Activated naive CD8-positive, alpha-beta T cell (primary cell): ENCODE results near the gene DNAJC28.
"Not testable (repeated sequence)": the region's sequence is repeated elsewhere in the genome, so short reads cannot be mapped to it uniquely, and the experiment has no call there.

Source experiments
- H3K27ac Mint-ChIP-seq: one replicate; pipeline ENCODE4 v1.8.0; 2021; ENCODE audit warnings: mixed read lengths
- H3K27me3 Mint-ChIP-seq: one replicate; pipeline ENCODE4 v1.8.0; 2021; ENCODE audit warnings: mixed read lengths
- H3K36me3 Mint-ChIP-seq: one replicate; pipeline ENCODE4 v1.8.0; 2021; ENCODE audit warnings: mixed read lengths
- H3K4me1 Mint-ChIP-seq: one replicate; pipeline ENCODE4 v1.8.0; 2021; ENCODE audit warnings: low read depth, mixed read lengths
- H3K4me3 Mint-ChIP-seq: one replicate; pipeline ENCODE4 v1.8.0; 2021; ENCODE audit warnings: mild to moderate bottlenecking, mixed read lengths
- H3K9me3 Mint-ChIP-seq: one replicate; pipeline ENCODE4 v1.8.0; 2021; ENCODE audit warnings: low read depth, mixed read lengths

Gene DNAJC28

DNA sequence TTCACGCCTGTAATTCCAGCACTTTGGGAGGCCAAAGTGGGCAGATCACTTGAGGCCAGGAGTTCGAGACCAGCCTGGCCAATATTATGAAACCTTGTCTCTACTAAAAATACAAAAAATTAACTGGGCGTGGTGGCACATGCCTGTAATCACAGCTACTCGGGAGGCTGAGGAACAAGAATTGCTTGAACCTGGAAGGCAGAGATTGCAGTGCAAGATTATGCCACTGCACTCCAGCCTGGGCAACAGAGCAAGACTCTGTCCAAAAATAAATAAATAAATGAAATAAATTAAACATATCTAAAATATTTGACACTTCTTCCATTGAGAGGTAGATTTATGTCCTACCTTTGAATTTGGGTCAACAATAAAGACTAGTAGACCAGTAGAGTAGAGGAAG, 22.3 kb downstream of the DNAJC28 start:
- peaks cover 16% of the 10 kb centered on the region for H3K4me1 Mint-ChIP-seq
- H3K27me3 Mint-ChIP-seq, H3K36me3 Mint-ChIP-seq, H3K4me3 Mint-ChIP-seq, H3K9me3 Mint-ChIP-seq, H3K27ac Mint-ChIP-seq: not testable (repeated sequence)

- no peaks in the 10 kb centered on the region for H3K27me3 Mint-ChIP-seq
- no peaks in the 10 kb centered on the region for H3K9me3 Mint-ChIP-seq
- peaks cover 3% of the 10 kb centered on the region for H3K36me3 Mint-ChIP-seq
- H3K4me3 Mint-ChIP-seq: no peak overlapping the region
- no peaks in the 10 kb centered on the region for H3K4me1 Mint-ChIP-seq
- H3K27ac Mint-ChIP-seq: no peak overlapping the region
These were observed 29.8 kb downstream of the DNAJC28 start for GRCh38 chr21:33461538-33462250.

- no peak overlapping the region for H3K4me3 Mint-ChIP-seq
- no peaks in the 10 kb centered on the region for H3K4me1 Mint-ChIP-seq
- H3K27ac Mint-ChIP-seq: no peak overlapping the region
- no peaks in the 10 kb centered on the region for H3K27me3 Mint-ChIP-seq
- H3K9me3 Mint-ChIP-seq: no peaks in the 10 kb centered on the region
- peaks cover 3% of the 10 kb centered on the region for H3K36me3 Mint-ChIP-seq
These were observed 32.7 kb downstream of the DNAJC28 start for GRCh38 chr21:33458861-33459260.

- Mint-ChIP-seq H3K36me3 (peaks cover 3% of the 10 kb centered on the region), H3K9me3 (no peaks in the 10 kb centered on the region), H3K27ac (no peak overlapping the region), H3K4me1 (no peaks in the 10 kb centered on the region), H3K27me3 (no peaks in the 10 kb centered on the region), H3K4me3 (no peak overlapping the region)
These were observed 35.6 kb downstream of the DNAJC28 start for GRCh38 chr21:33455686-33456446.

DNA sequence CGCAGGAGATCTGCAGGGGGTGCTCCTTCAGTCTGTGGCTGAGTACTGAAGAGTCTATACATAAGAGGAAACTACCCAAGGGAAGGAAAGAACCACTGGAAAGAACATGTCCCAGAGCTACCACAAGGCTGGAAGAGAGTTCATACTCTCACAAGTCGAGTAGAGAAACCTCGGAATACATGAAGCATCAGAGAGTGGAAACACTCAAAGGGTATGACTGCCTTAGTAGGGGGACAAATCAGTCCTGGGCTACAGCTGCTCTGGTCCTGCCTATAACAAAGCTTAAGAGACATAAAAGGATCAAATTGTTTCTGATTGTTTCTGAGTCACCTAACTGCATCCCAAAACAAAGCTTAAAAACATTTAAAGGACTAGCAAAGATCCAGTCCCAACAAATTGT, 39.2 kb downstream of the DNAJC28 start:
- H3K9me3 Mint-ChIP-seq: no peaks in the 10 kb centered on the region
- no peak overlapping the region for H3K4me3 Mint-ChIP-seq
- H3K27ac Mint-ChIP-seq: no peak overlapping the region
- H3K36me3 Mint-ChIP-seq: peaks cover 2% of the 10 kb centered on the region
- no peaks in the 10 kb centered on the region for H3K4me1 Mint-ChIP-seq
- no peaks in the 10 kb centered on the region for H3K27me3 Mint-ChIP-seq

- Mint-ChIP-seq H3K9me3 (no peaks in the 10 kb centered on the region), H3K4me3 (no peak overlapping the region), H3K36me3 (peaks cover 2% of the 10 kb centered on the region), H3K27me3 (no peaks in the 10 kb centered on the region), H3K4me1 (no peaks in the 10 kb centered on the region), H3K27ac (no peak overlapping the region)
These were observed 39.9 kb downstream of the DNAJC28 start for GRCh38 chr21:33451634-33452071.

DNA sequence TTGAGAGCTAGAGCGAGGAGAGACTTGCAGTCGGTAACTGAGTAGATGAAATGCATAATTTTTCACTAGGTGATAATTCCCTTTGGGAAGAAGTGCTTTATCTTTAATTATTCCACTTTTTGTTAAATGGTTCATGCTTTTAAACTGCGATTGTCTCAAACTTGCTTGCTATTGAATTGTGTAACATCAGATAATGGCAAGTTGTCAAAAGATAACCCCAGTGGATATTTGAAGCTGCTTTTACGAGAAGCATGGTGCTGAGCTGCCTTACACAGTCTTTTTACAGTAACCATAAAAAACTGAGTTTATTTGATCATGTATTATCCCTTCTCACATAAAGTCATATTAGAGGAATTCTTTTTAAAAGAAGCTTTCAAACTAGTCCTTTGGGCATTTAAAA, 41.9 kb downstream of the DNAJC28 start:
- H3K27me3 Mint-ChIP-seq: no peaks in the 10 kb centered on the region
- no peak overlapping the region for H3K27ac Mint-ChIP-seq
- peaks cover 2% of the 10 kb centered on the region for H3K36me3 Mint-ChIP-seq
- no peaks in the 10 kb centered on the region for H3K9me3 Mint-ChIP-seq
- H3K4me3 Mint-ChIP-seq: no peak overlapping the region
- peaks cover 3% of the 10 kb centered on the region for H3K4me1 Mint-ChIP-seq

- not testable (repeated sequence) for H3K36me3 Mint-ChIP-seq, H3K27me3 Mint-ChIP-seq, H3K27ac Mint-ChIP-seq, H3K4me3 Mint-ChIP-seq, H3K9me3 Mint-ChIP-seq, H3K4me1 Mint-ChIP-seq
These were observed 44.9 kb downstream of the DNAJC28 start for GRCh38 chr21:33446620-33447019.

DNA sequence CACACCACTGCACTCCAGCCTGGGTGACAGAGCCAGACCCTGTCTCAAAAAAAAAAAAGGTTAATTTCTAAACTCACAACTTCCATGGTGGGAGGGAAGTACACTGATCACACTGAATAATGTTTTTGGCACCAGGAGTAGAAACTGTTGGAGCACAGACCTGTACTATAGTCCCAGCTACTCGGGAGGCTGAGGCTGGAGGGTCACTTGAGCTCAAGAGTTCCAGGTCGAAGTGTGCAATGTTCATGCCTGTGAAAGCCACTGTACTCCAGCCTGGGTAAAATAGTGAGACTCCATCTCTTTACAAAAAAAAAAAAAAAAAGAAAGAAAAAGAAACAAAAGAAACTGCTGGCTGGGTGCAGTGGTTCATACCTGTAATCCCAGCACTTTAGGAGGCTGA, 47.0 kb downstream of the DNAJC28 start:
- no peaks in the 10 kb centered on the region for H3K9me3 Mint-ChIP-seq
- no peaks in the 10 kb centered on the region for H3K27me3 Mint-ChIP-seq
- no peak overlapping the region for H3K27ac Mint-ChIP-seq
- H3K36me3 Mint-ChIP-seq: peaks cover 4% of the 10 kb centered on the region
- peaks cover 7% of the 10 kb centered on the region for H3K4me1 Mint-ChIP-seq
- H3K4me3 Mint-ChIP-seq: no peak overlapping the region

GRCh38 chr21:33443194-33443593, 48.3 kb downstream of the DNAJC28 start:
- Mint-ChIP-seq H3K27ac (no peak overlapping the region), H3K4me3 (no peak overlapping the region), H3K9me3 (no peaks in the 10 kb centered on the region), H3K36me3 (peaks cover 7% of the 10 kb centered on the region), H3K27me3 (no peaks in the 10 kb centered on the region), H3K4me1 (peaks cover 7% of the 10 kb centered on the region)

DNA sequence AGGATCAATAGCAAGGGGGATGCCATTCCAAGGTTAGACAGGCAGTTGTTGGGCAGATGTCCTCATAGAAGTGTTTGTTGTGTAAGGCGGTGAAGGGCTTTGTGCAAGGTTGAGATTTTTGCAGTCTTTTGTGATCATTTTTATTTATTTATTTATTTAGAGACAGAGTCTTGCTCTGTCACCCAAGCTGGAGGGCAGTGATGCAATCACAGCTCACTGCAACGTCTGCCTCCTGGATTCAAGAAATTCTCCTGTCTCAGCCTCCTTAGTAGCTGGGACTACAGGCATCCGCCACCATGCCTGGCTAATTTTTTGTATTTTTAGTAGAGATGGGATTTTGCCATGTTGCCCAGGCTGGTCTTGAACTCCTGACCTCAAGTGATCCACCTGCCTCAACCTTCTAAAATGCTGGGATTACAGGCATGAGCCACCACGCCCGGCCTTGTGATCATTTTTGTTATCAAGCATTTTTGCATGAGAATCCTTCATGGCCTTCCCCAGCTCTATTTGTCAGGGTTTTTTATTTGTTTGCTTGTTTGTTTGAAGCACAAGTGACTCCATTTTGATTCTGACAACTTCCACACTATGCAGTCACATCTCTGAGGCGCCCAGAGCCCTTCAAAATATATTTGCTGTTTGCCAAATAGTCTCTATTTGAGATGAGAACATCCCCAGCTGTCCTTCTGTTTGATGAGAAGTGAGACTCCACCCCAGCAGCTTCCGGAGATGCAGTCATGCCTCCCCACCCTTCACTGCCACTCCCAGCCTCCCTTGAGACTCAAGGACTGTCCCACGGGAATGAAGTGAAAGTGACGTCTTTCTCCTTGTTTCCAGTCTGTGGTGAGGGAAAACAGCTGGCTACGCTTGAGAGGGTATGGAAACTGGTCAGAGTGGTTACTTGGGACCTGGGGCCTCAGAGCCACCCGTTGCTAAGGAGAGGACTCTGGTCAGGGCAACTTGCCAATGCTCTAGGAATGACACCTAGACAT, 49.7 kb downstream of the DNAJC28 start:
- Mint-ChIP-seq H3K4me1 (peaks cover 8% of the 10 kb centered on the region), H3K27ac (no peak overlapping the region), H3K36me3 (peaks cover 7% of the 10 kb centered on the region), H3K4me3 (no peak overlapping the region), H3K27me3 (no peaks in the 10 kb centered on the region), H3K9me3 (no peaks in the 10 kb centered on the region)
